ENCODE results near the gene ADGRG2.

Gene ADGRG2

GRCh38 chrX:18944482-18944881, 177.8 kb downstream of the ADGRG2 start:
- TF ChIP-seq POLR2A (IDR thresholded peaks at IDR 0.05; ENCODE audit: low read length) = no peak
- TF ChIP-seq GATA1 (IDR thresholded peaks at IDR 0.05; ENCODE audit: low read depth, low read length) = no peak
- no peak for DNase-seq

DNA sequence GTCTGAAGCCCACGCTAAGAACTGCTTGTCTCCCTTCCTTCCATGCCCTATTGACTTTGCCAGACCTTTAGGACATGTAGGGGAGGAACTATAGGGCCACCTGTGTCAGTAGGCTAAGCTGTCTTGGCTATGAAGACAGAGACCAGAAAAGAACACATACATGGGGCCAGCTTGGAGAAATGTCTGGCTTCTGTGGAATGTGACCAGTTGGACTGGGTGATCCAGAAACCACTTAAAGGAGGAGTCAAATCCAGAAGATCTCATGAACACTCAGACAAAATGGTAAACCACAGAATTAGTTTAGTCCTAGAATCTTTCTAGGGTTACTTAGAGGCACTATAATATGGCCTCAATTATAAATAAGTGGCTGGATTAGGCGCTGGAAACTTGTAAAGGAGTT, 180.4 kb downstream of the ADGRG2 start:
- TF ChIP-seq GATA1 (IDR thresholded peaks at IDR 0.05; ENCODE audit: low read depth, low read length) (no peak), POLR2A (IDR thresholded peaks at IDR 0.05; ENCODE audit: low read length) (no peak)
- DNase-seq = no peak
